GM18909 (cell line): ENCODE measurements around the gene PARD3.
"Not testable (repeated sequence)": the region's sequence is repeated elsewhere in the genome, so short reads cannot be mapped to it uniquely, and the experiment has no call there.

ENCODE experiments used
- ATAC-seq: cut with Tn5 transposase; IDR thresholded peaks from one replicate; pipeline ENCODE4 v1.9.1; 2021; ENCODE audit warnings: mild to moderate bottlenecking; ENCODE audit not compliant: unreplicated experiment, poor library complexity

Gene PARD3

GRCh38 chr10:34664706-34665105 is 150.4 kb downstream of the PARD3 start:
- no peak for ATAC-seq

GRCh38 chr10:34661580-34661979 is 153.5 kb downstream of the PARD3 start:
- ATAC-seq, result no peak

- ATAC-seq, result no peak
Measured at GRCh38 chr10:34658934-34659333, 156.2 kb downstream of the PARD3 start.

- no peak for ATAC-seq
Measured at GRCh38 chr10:34656661-34657060, 158.4 kb downstream of the PARD3 start.

GRCh38 chr10:34655286-34656170 is 159.6 kb downstream of the PARD3 start:
- ATAC-seq, result peak; percentile 71

- no peak for ATAC-seq
Measured at GRCh38 chr10:34654211-34654610, 160.9 kb downstream of the PARD3 start.

- ATAC-seq, result no peak
Measured at GRCh38 chr10:34653530-34653929, 161.6 kb downstream of the PARD3 start.

- no peak for ATAC-seq
Measured at GRCh38 chr10:34651416-34652195, 163.5 kb downstream of the PARD3 start.

- no peak for ATAC-seq
Measured at GRCh38 chr10:34650156-34650555, 164.9 kb downstream of the PARD3 start.

- ATAC-seq, result no peak
Measured at GRCh38 chr10:34649385-34649784, 165.7 kb downstream of the PARD3 start.

GRCh38 chr10:34648919-34649318 is 166.2 kb downstream of the PARD3 start:
- no peak for ATAC-seq

- no peak for ATAC-seq
Measured at GRCh38 chr10:34647875-34648865, 166.9 kb downstream of the PARD3 start.

- no peak for ATAC-seq
Measured at GRCh38 chr10:34647160-34647559, 167.9 kb downstream of the PARD3 start.

- ATAC-seq, result no peak
Measured at GRCh38 chr10:34646331-34646730, 168.8 kb downstream of the PARD3 start.

- not testable (repeated sequence) for ATAC-seq
Measured at GRCh38 chr10:34644815-34645214, 170.3 kb downstream of the PARD3 start.

GRCh38 chr10:34644224-34644623 is 170.9 kb downstream of the PARD3 start:
- ATAC-seq, result no peak

GRCh38 chr10:34643620-34644019 is 171.5 kb downstream of the PARD3 start:
- ATAC-seq, result no peak

- no peak for ATAC-seq
Measured at GRCh38 chr10:34641913-34642558, 173.1 kb downstream of the PARD3 start.

- ATAC-seq, result no peak
Measured at GRCh38 chr10:34641147-34641912, 173.8 kb downstream of the PARD3 start.
